PFSK-1 (cell line): ENCODE measurements around the gene IL19.

Experiments
- FOXP2 ChIP-seq: optimal IDR thresholded peaks from 2 replicates; pipeline ENCODE3; 2011; ENCODE audit warnings: borderline replicate concordance, control low read depth, inconsistent platforms; ENCODE audit not compliant: insufficient read depth; ENCODE audit errors: extremely low read length, extremely low read depth
- POLR2AphosphoS5 ChIP-seq: IDR thresholded peaks from 2 replicates; pipeline ENCODE4 v1.6.1; 2012; ENCODE audit warnings: low read depth, mild to moderate bottlenecking, control low read depth, low read length, moderate library complexity
- REST ChIP-seq, 2 experiments: IDR thresholded peaks; 2 replicates each; pipeline versions ENCODE4 v1.6.1 to v1.8.0; 2011 to 2012; ENCODE audit warnings: low read depth in 2 of 2, low read length in 2 of 2, control low read depth in 1 of 2, inconsistent platforms in 1 of 2, mild to moderate bottlenecking in 1 of 2, moderate library complexity in 1 of 2; ENCODE audit not compliant: insufficient read depth in 1 of 2
- SIN3A ChIP-seq: IDR thresholded peaks from 2 replicates; pipeline ENCODE4 v1.6.1; 2012; ENCODE audit warnings: mild to moderate bottlenecking, low read length, moderate library complexity, borderline replicate concordance; ENCODE audit not compliant: insufficient read depth
- TAF1 ChIP-seq: IDR thresholded peaks from 2 replicates; pipeline ENCODE4 v1.6.1; 2012; ENCODE audit warnings: low read length, control low read depth, borderline replicate concordance; ENCODE audit not compliant: insufficient read depth

IL19 gene

GRCh38 chr1:206787891-206788290 is 17.3 kb downstream of the IL19 start:
- no peak for TF ChIP-seq FOXP2
- TF ChIP-seq REST (IDR thresholded peaks at IDR 0.05; ENCODE audit: insufficient read depth in 1 of 2, low read depth in 2 of 2, low read length in 2 of 2), result no peak
- no peak for TF ChIP-seq POLR2AphosphoS5
- no peak for TF ChIP-seq SIN3A
- no peak for TF ChIP-seq TAF1

- TF ChIP-seq REST (IDR thresholded peaks at IDR 0.05; ENCODE audit: insufficient read depth in 1 of 2, low read depth in 2 of 2, low read length in 2 of 2) (no peak), POLR2AphosphoS5 (no peak)
Measured at GRCh38 chr1:206788487-206789050, 18.0 kb downstream of the IL19 start.

- TF ChIP-seq REST (IDR thresholded peaks at IDR 0.05; ENCODE audit: insufficient read depth in 1 of 2, low read depth in 2 of 2, low read length in 2 of 2), result no peak
- TF ChIP-seq FOXP2, result no peak
- no peak for TF ChIP-seq SIN3A
- no peak for TF ChIP-seq TAF1
- no peak for TF ChIP-seq POLR2AphosphoS5
Measured at GRCh38 chr1:206790502-206791250, 20.1 kb downstream of the IL19 start.

- TF ChIP-seq FOXP2 (no peak), POLR2AphosphoS5 (no peak), TAF1 (no peak), REST (IDR thresholded peaks at IDR 0.05; ENCODE audit: insufficient read depth in 1 of 2, low read depth in 2 of 2, low read length in 2 of 2) (no peak), SIN3A (no peak)
Measured at GRCh38 chr1:206792939-206793607, 22.5 kb downstream of the IL19 start.

GRCh38 chr1:206793620-206794019 is 23.0 kb downstream of the IL19 start:
- TF ChIP-seq FOXP2, result no peak
- no peak for TF ChIP-seq REST (IDR thresholded peaks at IDR 0.05; ENCODE audit: insufficient read depth in 1 of 2, low read depth in 2 of 2, low read length in 2 of 2)
- no peak for TF ChIP-seq SIN3A
- no peak for TF ChIP-seq TAF1
- TF ChIP-seq POLR2AphosphoS5, result no peak
